Keratinocyte (primary cell): ENCODE data around the gene DYNLT2.

Experiments used
- CTCF ChIP-seq, 3 experiments: IDR thresholded peaks in 1 of 3; conservative IDR thresholded peaks in 1 of 3; optimal IDR thresholded peaks in 1 of 3; 2 replicates in 2 of 3; 3 replicates in 1 of 3; pipeline versions ENCODE3 to v1.5.1; 2011; ENCODE audit warnings: low read length in 3 of 3, mild to moderate bottlenecking in 3 of 3, moderate library complexity in 2 of 3, control low read depth in 1 of 3, inconsistent platforms in 1 of 3; ENCODE audit not compliant: insufficient read depth in 2 of 3; ENCODE audit errors: extremely low read depth in 1 of 3
- EZH2 ChIP-seq: IDR thresholded peaks from one replicate; pipeline ENCODE4 v1.6.1; 2012; ENCODE audit warnings: inconsistent platforms, mild to moderate bottlenecking, low read length, moderate library complexity

- TF ChIP-seq CTCF (optimal IDR thresholded peaks at IDR 0.05 in 1 of 3, IDR thresholded peaks at IDR 0.05 in 1 of 3, conservative IDR thresholded peaks at IDR 0.05 in 1 of 3; ENCODE audit: extremely low read depth in 1 of 3, insufficient read depth in 2 of 3, low read length in 3 of 3) (no peak), EZH2 (no peak)
Observed at GRCh38 chr6:169783971-169784820, 32.8 kb upstream of the DYNLT2 start.
